Measurements from ENCODE around the gene RAPGEF6.

The RAPGEF6 gene

GRCh38 chr5:131570757-131571156, 64.3 kb downstream of the RAPGEF6 start:
- in situ Hi-C loops (cut with HindIII; ENCODE audit: low sequenced_read_pairs) = no loop called here
- no peak for TF ChIP-seq CTCF (IDR thresholded peaks at IDR 0.05; ENCODE audit: low read depth, low read length)
- H3K4me3 ChIP-seq (ENCODE audit: low read depth, low read length) = no peak overlapping the region
- no peak for DNase-seq (ENCODE audit: low read depth, low spot score)

- no peak overlapping the region for H3K4me3 ChIP-seq (ENCODE audit: low read depth, low read length)
- no peak for TF ChIP-seq CTCF (IDR thresholded peaks at IDR 0.05; ENCODE audit: low read depth, low read length)
- no peak for DNase-seq (ENCODE audit: low read depth, low spot score)
- in situ Hi-C loops (cut with HindIII; ENCODE audit: low sequenced_read_pairs) = no loop called here
These were observed 70.8 kb downstream of the RAPGEF6 start for GRCh38 chr5:131564229-131564652.

- no peak for DNase-seq (ENCODE audit: low read depth, low spot score)
- in situ Hi-C loops (cut with HindIII; ENCODE audit: low sequenced_read_pairs) = no loop called here
- TF ChIP-seq CTCF (IDR thresholded peaks at IDR 0.05; ENCODE audit: low read depth, low read length) = no peak
- no peak overlapping the region for H3K4me3 ChIP-seq (ENCODE audit: low read depth, low read length)
These were observed 71.4 kb downstream of the RAPGEF6 start for GRCh38 chr5:131563434-131564228.

- no peak for TF ChIP-seq CTCF (IDR thresholded peaks at IDR 0.05; ENCODE audit: low read depth, low read length)
- in situ Hi-C loops (cut with HindIII; ENCODE audit: low sequenced_read_pairs) = no loop called here
- DNase-seq (ENCODE audit: low read depth, low spot score) = no peak
- no peak overlapping the region for H3K4me3 ChIP-seq (ENCODE audit: low read depth, low read length)
These were observed 84.4 kb downstream of the RAPGEF6 start for GRCh38 chr5:131550606-131551005.

- TF ChIP-seq CTCF (IDR thresholded peaks at IDR 0.05; ENCODE audit: low read depth, low read length) = no peak
- in situ Hi-C loops (cut with HindIII; ENCODE audit: low sequenced_read_pairs) = no loop called here
- peak; percentile 15 for DNase-seq (ENCODE audit: low read depth, low spot score)
- no peak overlapping the region for H3K4me3 ChIP-seq (ENCODE audit: low read depth, low read length)
These were observed 86.9 kb downstream of the RAPGEF6 start for GRCh38 chr5:131548176-131548575.

GRCh38 chr5:131545845-131546244, 89.2 kb downstream of the RAPGEF6 start:
- H3K4me3 ChIP-seq (ENCODE audit: low read depth, low read length) = no peak overlapping the region
- in situ Hi-C loops (cut with HindIII; ENCODE audit: low sequenced_read_pairs) = no loop called here
- no peak for TF ChIP-seq CTCF (IDR thresholded peaks at IDR 0.05; ENCODE audit: low read depth, low read length)
- peak; percentile 36 for DNase-seq (ENCODE audit: low read depth, low spot score)
